Gastroesophageal sphincter (tissue), 3 donors: ENCODE measurements around the gene NLGN2.

Source experiments
- CTCF ChIP-seq, 4 experiments: fragments of 200-600 bp in 2 of 4; fragments of 450-650 bp in 2 of 4; sonication (generic) in 1 of 4; IDR thresholded peaks; one replicate each; pipeline ENCODE4 v1.5.1; 2017 to 2019; ENCODE audit warnings: antibody characterized with exemption in 4 of 4, mild to moderate bottlenecking in 2 of 4, moderate library complexity in 2 of 4
- EP300 ChIP-seq: sonication (generic); formaldehyde crosslinking; IDR thresholded peaks from one replicate; pipeline ENCODE4 v1.6.1; 2017; ENCODE audit warnings: antibody characterized with exemption, mild to moderate bottlenecking
- POLR2A ChIP-seq, 2 donors: fragments of 450-650 bp; IDR thresholded peaks; one replicate each; pipeline ENCODE4 v1.6.1; 2017; ENCODE audit warnings: antibody characterized with exemption in 2 of 2, mild to moderate bottlenecking in 2 of 2, moderate library complexity in 1 of 2

GRCh38 chr17:7361906-7362305 is 45.7 kb upstream of the NLGN2 start:
- no peak for TF ChIP-seq CTCF (IDR thresholded peaks at IDR 0.05)
- TF ChIP-seq EP300: no peak
- TF ChIP-seq POLR2A (IDR thresholded peaks at IDR 0.05): no peak
